Esophagus squamous epithelium (tissue), 5 donors: Measurements from ENCODE around the gene ARHGAP42. TPM values are rescaled to one million over a fixed set of nuclear protein-coding genes. Genes with fewer than 3 reads are reported as not detected.

Experiments used
- DNase-seq: peaks from one replicate; lab custom pipeline; 2025; lab: John Stamatoyannopoulos, UW
- H3K27ac ChIP-seq, 4 donors: fragments of 200-600 bp; sonication (generic); one replicate each; pipeline ENCODE4 v1.5.1; 2016 to 2019; ENCODE audit warnings: mild to moderate bottlenecking in 1 of 4
- H3K27me3 ChIP-seq, 4 donors: fragments of 200-600 bp; sonication (generic); 1 replicate in 3 of 4; 2 replicates in 1 of 4; pipeline versions ENCODE4 v1.5.1 to v1.6.0; 2017 to 2021; ENCODE audit warnings: antibody characterized with exemption in 1 of 4
- H3K36me3 ChIP-seq, 3 donors: fragments of 200-600 bp; sonication (generic); one replicate each; pipeline ENCODE4 v1.5.1; 2016 to 2019
- H3K4me1 ChIP-seq, 3 donors: fragments of 200-600 bp; sonication (generic); one replicate each; pipeline ENCODE4 v1.5.1; 2017 to 2019
- H3K4me3 ChIP-seq, 4 donors: fragments of 200-600 bp; sonication (generic); 1 replicate in 3 of 4; 2 replicates in 1 of 4; pipeline ENCODE4 v1.5.1; 2016 to 2019; ENCODE audit warnings: mild to moderate bottlenecking in 2 of 4, moderate library complexity in 1 of 4
- H3K9me3 ChIP-seq, 3 donors: fragments of 200-600 bp; sonication (generic); one replicate each; pipeline ENCODE4 v1.5.1; 2016 to 2019
- POLR2A ChIP-seq, 4 donors: fragments of 450-650 bp; IDR thresholded peaks; one replicate each; pipeline ENCODE4 v1.6.1; 2017; ENCODE audit warnings: antibody characterized with exemption in 4 of 4, mild to moderate bottlenecking in 4 of 4, moderate library complexity in 3 of 4
- WGBS, 2 donors: methylation state at CpG; one replicate each; pipeline ENCODE4 v1.1.5; 2018; 5-methylcytosine and 5-hydroxymethylcytosine counted together
- intact Hi-C: fragments of 100-400 bp; cut with DNase I; formaldehyde crosslinking; loops from one replicate; pipeline ENCODE4 v1.15.0; 2022
- total RNA-seq, 4 donors: library from RNA; depleted of rRNA; stranded (reverse); fragments of >200 nt; gene quantifications; one replicate each; pipeline ENCODE4 v1.1.0, GENCODE V29; 2016
- TF ChIP-seq, protein P1 (sequence below), 6 experiments: fragments of 450-650 bp in 4 of 6; fragments of 200-600 bp in 2 of 6; sonication (generic) in 2 of 6; IDR thresholded peaks; one replicate each; pipeline ENCODE4 v1.5.1; 2016 to 2019; ENCODE audit warnings: antibody characterized with exemption in 6 of 6, mild to moderate bottlenecking in 4 of 6, moderate library complexity in 4 of 6
- donor health status: DM: yes; HTN: yes; CAD: no.

ARHGAP42 gene
- total RNA-seq, 4 donors from 2014 or later = 3.5 to 10.1 (median 6.4) TPM

DNA sequence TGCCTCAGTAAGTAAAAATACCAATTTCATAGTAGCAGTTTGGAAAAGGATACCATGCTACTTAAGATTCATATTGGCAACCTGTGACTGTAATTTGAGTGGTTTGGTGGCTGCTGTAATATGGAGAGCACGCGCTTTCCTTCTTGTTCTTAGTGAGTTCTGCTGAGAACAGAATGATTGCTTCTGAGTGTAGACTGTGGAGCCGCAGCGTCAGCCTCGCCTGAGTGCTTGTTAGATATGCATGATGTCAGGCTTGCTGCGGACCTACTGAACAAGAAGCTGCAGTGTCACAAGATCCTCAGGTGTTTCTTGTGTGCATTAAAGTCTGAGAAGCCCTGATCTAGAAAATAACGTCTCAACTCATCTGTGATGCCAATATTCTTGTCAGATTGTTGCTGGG lies 143.2 kb downstream of the ARHGAP42 start:
- WGBS, 2 donors = 64 to 71% methylated on average over 6 of the region's 7 CpGs

DNA sequence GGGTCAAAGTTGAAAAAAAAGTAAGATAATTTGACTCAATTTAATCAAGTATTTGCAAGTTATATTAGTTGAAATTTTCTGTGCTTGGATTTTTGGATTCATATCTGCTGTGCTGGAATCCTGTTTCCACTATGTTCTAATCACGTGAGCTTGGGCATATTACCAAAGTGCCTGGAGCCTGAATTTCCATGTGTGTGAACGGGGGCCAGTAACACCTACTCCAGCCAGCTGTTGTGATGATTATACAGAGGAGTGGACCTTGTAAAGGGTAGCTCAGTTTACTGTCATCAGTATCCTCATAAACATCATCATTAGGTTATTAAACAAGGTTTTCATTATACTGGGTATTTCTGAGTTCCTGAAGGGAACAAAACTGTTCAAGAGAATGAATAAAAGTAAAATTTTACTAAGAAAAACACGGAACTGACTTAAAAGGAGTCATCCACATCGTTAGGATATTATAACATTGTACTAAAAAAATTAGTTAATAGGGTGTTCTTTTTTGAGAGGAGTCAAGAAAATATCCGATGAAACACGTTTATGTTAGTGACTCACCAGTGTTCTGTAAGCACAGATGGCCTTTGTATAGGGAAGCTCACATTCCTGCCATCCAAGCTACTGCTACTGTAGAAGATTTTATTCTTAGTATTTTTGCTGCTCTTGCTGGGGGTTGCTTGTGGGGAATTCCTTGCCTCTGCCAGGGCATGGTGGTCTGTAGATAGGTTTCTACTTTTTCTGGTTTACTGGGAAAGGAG lies 144.1 kb downstream of the ARHGAP42 start:
- peak overlapping the region in 1 of 4 donors; percentile 42 for H3K27ac ChIP-seq
- 18% methylated on average over 6 of the region's 6 CpGs for WGBS, 2 donors
- TF ChIP-seq POLR2A (IDR thresholded peaks at IDR 0.05) = no peak
- peaks cover 0 to 44% (median 9%) of the 10 kb centered on the region in 3 donors for H3K4me1 ChIP-seq
- intact Hi-C loops = no loop called here
- H3K9me3 ChIP-seq = no peaks in the 10 kb centered on the region
- DNase-seq = no peak
- H3K27me3 ChIP-seq = no peaks in the 10 kb centered on the region
- no peak overlapping the region for H3K4me3 ChIP-seq
- H3K36me3 ChIP-seq = no peaks in the 10 kb centered on the region

More for the DNA sequence above, 143.2 kb downstream of the ARHGAP42 start:
- peaks cover 6 to 53% (median 9%) of the 10 kb centered on the region in 3 donors for H3K4me1 ChIP-seq
- TF ChIP-seq POLR2A (IDR thresholded peaks at IDR 0.05) = no peak
- TF ChIP-seq, protein P1, sequence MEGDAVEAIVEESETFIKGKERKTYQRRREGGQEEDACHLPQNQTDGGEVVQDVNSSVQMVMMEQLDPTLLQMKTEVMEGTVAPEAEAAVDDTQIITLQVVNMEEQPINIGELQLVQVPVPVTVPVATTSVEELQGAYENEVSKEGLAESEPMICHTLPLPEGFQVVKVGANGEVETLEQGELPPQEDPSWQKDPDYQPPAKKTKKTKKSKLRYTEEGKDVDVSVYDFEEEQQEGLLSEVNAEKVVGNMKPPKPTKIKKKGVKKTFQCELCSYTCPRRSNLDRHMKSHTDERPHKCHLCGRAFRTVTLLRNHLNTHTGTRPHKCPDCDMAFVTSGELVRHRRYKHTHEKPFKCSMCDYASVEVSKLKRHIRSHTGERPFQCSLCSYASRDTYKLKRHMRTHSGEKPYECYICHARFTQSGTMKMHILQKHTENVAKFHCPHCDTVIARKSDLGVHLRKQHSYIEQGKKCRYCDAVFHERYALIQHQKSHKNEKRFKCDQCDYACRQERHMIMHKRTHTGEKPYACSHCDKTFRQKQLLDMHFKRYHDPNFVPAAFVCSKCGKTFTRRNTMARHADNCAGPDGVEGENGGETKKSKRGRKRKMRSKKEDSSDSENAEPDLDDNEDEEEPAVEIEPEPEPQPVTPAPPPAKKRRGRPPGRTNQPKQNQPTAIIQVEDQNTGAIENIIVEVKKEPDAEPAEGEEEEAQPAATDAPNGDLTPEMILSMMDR (IDR thresholded peaks at IDR 0.05) = no peak
- H3K9me3 ChIP-seq = no peaks in the 10 kb centered on the region
- H3K36me3 ChIP-seq = no peaks in the 10 kb centered on the region
- no peak for DNase-seq
- H3K4me3 ChIP-seq = no peak overlapping the region
- intact Hi-C loops = no loop called here
- H3K27me3 ChIP-seq = no peaks in the 10 kb centered on the region
- H3K27ac ChIP-seq = no peak overlapping the region

DNA sequence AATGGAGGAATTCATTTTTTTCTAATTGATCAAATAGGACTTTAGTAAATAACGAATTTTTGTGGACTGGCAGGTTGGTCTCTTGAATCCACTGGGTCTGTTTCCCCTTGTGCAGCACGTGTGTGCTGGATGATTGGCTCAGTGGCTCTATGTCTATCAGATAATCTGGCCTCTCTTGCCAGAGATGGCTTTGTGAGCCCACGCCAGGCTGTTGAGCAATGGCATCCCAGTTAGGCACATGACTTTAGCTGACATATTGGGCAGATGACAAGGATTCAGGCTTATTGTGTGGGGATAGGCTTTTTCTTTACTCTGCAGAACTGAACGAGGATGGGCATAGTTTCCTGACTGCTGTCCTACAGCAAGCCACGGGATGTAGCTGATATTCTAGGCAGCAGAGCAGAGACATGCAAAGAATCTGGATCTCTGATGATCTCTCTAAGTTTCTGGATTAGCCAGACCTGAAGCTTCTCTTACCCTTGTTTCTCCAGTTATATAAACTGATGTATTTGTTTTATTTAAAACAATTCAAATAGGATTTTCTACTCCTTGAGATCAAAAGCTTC lies 144.9 kb downstream of the ARHGAP42 start:
- DNase-seq = no peak

DNA sequence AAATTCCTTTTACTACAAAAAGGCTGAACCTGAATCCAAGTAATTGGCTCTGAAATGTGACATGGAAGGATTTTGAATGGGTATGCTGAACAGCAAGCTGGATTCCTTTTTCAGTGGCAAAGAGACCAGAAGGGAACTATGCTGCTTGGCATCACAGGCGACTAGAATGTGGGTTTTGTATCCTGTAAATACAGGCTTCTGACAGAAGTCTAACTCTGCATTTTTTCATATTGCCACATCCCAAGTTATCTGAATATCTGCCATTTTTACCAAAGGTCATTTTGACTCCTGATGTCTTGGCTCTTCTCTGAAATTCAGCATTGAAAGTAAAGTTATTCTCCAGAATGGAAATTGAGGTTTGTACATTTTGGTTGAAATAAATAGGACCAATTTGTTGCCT lies 145.7 kb downstream of the ARHGAP42 start:
- Histone ChIP-seq H3K36me3 (no peaks in the 10 kb centered on the region), H3K27ac (no peak overlapping the region), H3K4me1 (peaks cover 0 to 38% (median 9%) of the 10 kb centered on the region in 3 donors), H3K27me3 (no peaks in the 10 kb centered on the region), H3K4me3 (no peak overlapping the region), H3K9me3 (no peaks in the 10 kb centered on the region)
- intact Hi-C loops = no loop called here
- no peak for DNase-seq
- TF ChIP-seq, protein P1 (IDR thresholded peaks at IDR 0.05) = no peak
- no peak for TF ChIP-seq POLR2A (IDR thresholded peaks at IDR 0.05)
- 75 to 88% methylated on average over 1 of the region's 1 CpG for WGBS, 2 donors

More for the DNA sequence above, 144.9 kb downstream of the ARHGAP42 start:
- H3K36me3 ChIP-seq = no peaks in the 10 kb centered on the region
- no peak overlapping the region for H3K4me3 ChIP-seq
- H3K9me3 ChIP-seq = no peaks in the 10 kb centered on the region
- TF ChIP-seq, protein P1 (IDR thresholded peaks at IDR 0.05) = no peak
- TF ChIP-seq POLR2A (IDR thresholded peaks at IDR 0.05) = no peak
- 40 to 54% methylated on average over 5 of the region's 5 CpGs for WGBS, 2 donors
- peaks cover 0 to 42% (median 9%) of the 10 kb centered on the region in 3 donors for H3K4me1 ChIP-seq
- intact Hi-C loops = no loop called here
- peak overlapping the region in 1 of 4 donors; percentile 42 for H3K27ac ChIP-seq
- H3K27me3 ChIP-seq = no peaks in the 10 kb centered on the region

DNA sequence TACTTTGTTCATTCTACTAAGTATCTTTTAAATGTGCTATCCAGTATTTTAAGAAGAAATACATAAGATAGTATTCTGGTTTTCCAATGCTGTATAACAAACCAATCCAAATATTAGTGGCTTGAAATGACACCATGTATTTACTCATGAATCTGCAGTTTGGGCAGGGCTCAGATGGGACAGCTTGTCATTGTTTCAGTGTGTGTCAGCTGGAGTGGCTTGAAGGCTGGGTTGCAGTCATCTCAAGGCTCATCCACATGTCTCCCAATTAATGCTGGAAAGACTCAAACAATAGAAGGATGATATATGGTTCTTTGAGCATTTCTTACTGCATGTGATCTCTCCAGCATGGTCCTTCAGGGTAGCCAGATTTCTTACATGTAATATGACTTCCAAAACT lies 146.2 kb downstream of the ARHGAP42 start:
- DNase-seq = no peak
- intact Hi-C loops = no loop called here
- peaks cover 0 to 37% (median 9%) of the 10 kb centered on the region in 3 donors for H3K4me1 ChIP-seq

More for the DNA sequence above, 146.2 kb downstream of the ARHGAP42 start:
- Histone ChIP-seq H3K27ac (no peak overlapping the region), H3K4me3 (no peak overlapping the region), H3K36me3 (no peaks in the 10 kb centered on the region), H3K9me3 (no peaks in the 10 kb centered on the region), H3K27me3 (no peaks in the 10 kb centered on the region)
- no peak for TF ChIP-seq POLR2A (IDR thresholded peaks at IDR 0.05)
- TF ChIP-seq, protein P1 (IDR thresholded peaks at IDR 0.05) = no peak
